HG03565 (cell line): Measurements from ENCODE around the gene MLLT3.

Source experiments
- ATAC-seq: cut with Tn5 transposase; IDR thresholded peaks from one replicate; pipeline ENCODE4 v1.9.1; 2021; ENCODE audit warnings: mild to moderate bottlenecking, moderate library complexity; ENCODE audit not compliant: unreplicated experiment

Gene MLLT3

GRCh38 chr9:20355022-20355421, 267.3 kb downstream of the MLLT3 start:
- peak; percentile 57 for ATAC-seq

GRCh38 chr9:20353931-20354652, 268.2 kb downstream of the MLLT3 start:
- ATAC-seq = peak; percentile 32

- ATAC-seq = no peak
These were observed 268.8 kb downstream of the MLLT3 start for GRCh38 chr9:20353524-20353923.

- no peak for ATAC-seq
These were observed 269.7 kb downstream of the MLLT3 start for GRCh38 chr9:20352591-20352990.

DNA sequence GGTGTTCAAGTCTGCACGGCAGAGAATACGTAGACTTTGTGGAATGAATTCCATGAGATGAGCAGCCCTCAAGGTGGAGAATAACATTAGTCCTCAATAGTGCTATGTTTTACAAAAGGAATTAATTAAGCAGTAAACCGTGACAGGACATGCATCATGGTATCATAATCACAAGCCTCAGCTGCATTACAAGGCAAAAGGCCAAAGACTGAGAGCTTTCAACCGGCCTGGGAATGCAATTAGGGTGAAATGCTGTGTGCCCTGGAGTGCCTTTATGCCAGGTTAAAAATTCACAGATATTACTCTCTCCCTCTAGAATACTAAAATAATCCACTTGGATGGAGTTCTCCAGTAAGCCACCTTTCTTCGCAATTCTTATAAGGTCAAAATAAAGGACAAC, 270.6 kb downstream of the MLLT3 start:
- ATAC-seq = no peak

- ATAC-seq = no peak
These were observed 272.7 kb downstream of the MLLT3 start for GRCh38 chr9:20349568-20349967.

GRCh38 chr9:20343325-20343724, 279.0 kb downstream of the MLLT3 start:
- ATAC-seq = no peak

- no peak for ATAC-seq
These were observed 281.8 kb downstream of the MLLT3 start for GRCh38 chr9:20340511-20340861.

DNA sequence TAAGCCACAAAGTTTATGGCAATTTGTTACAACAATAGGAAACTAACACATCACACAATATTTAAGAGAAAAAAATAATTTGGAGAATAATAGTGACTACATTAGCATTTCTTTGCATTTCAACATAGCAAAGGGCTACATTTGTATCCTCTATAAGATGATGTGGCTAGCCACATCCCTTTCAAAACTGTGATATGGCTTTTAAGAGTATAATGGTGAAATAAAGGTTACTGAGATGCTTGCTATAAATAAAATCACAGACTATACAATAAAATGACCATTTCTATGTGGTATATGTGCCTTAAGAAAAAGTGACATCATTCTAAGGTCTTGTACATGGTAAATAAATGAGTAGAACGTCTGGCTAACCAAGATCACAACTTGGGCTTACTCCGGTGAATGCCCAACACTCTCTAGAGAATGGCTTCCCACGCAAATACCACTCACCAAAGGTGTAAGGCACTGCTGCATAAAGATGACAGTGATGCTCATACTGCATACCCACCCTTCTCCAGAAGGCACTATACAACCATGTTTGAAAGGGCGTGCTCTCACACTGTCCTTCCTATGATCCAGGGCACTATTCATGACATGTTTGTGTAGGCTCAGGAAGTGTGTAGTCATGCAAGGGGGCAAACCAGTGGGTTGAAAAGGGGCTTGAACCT, 286.5 kb downstream of the MLLT3 start:
- no peak for ATAC-seq

DNA sequence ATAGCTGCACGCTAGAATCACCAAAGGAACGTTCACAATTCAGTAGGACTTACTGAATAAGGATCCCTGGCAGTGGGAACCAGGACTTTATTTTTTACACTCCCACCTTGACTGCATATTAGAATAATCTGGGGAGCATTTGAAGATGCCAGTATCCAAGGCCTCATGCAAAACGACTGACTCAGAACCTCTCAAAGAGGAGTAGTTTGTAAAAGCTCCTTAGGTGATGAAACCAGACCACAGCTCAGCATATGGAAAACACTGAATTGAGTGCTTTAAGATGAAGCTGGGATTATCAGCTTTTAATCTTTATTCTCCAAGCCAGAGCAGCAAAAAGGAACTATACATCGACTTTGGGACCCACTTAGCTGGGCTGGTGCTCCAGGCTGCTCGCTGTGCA, 288.3 kb downstream of the MLLT3 start:
- no peak for ATAC-seq

DNA sequence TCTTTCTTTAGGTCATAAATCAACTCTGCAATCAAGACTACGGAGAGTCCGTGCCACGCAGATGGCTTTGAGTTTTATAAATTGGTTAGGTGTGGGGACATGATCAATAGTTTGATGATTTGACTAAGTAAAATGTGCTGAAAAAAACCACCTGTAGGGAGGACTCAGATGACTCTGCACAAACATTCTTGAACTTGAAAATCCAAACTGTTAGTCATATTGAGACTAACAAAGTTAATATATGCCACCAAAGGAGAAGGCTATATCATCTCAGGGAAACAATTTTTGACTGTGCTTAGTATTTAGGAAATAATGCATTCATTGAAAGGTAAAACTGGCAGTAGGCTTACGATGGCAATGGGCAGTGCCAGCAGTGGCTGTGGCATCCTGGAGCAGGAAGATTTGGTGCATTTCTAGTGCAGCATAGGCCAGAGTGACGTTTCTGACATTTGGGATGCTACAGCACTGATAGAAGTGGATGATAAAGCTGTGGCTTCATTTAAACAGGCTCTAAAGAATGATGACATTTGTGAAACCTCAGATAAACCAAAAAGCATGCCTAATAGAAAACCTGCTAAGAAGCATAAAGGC, 291.1 kb downstream of the MLLT3 start:
- peak; percentile 72 for ATAC-seq

DNA sequence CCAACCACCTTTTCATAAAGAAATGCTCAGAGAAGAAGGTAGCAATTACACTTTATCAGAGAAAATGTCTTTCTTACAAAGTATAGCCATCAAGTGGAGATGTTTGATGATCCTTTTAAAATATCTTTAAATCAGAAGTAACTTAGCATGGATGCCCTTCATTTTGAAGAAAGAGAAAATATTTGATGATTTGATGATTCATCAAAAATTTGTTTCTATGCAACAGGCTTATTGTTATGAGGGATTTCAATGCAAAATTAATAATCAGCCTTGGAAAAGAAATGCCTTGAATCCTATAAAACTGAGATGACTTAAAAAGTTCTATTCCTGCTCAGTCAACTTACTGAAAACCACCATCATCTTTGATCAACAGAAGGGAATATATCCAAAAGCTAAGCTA, 291.6 kb downstream of the MLLT3 start:
- ATAC-seq = no peak

GRCh38 chr9:20326516-20326915, 295.8 kb downstream of the MLLT3 start:
- ATAC-seq = no peak

- no peak for ATAC-seq
These were observed 297.3 kb downstream of the MLLT3 start for GRCh38 chr9:20325008-20325407.

GRCh38 chr9:20322212-20322611, 300.1 kb downstream of the MLLT3 start:
- ATAC-seq = no peak

GRCh38 chr9:20321423-20322082, 300.7 kb downstream of the MLLT3 start:
- ATAC-seq = no peak

DNA sequence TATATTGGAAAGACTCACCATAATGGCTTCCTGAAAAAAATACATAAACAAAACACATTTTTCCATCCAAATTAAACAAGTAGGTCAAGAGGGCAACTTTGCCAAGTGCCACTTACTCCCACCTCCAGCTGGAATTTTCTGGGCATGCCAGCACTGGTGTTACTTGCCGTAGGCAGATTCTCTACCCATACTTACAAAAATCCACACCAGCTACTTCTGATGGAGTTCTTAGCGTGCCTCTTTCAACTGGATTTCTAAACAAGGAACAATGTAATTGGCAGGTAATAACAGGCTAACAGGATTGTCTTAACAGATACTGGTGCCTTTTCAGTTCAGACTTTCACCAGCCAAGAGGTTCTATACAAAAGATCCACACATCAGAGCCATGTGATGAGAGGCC, 301.4 kb downstream of the MLLT3 start:
- no peak for ATAC-seq

GRCh38 chr9:20319641-20320337, 302.5 kb downstream of the MLLT3 start:
- ATAC-seq = no peak

- no peak for ATAC-seq
These were observed 303.1 kb downstream of the MLLT3 start for GRCh38 chr9:20319241-20319640.

- no peak for ATAC-seq
These were observed 304.6 kb downstream of the MLLT3 start for GRCh38 chr9:20317701-20318100.

GRCh38 chr9:20316372-20316771, 305.9 kb downstream of the MLLT3 start:
- no peak for ATAC-seq
